K562 (cell line): Measurements from ENCODE around the gene MYO16.

Experiments
- CTBP1 ChIP-seq: fragments of 450-650 bp; IDR thresholded peaks from 2 replicates; pipeline ENCODE4 v1.6.1; 2016; ENCODE audit warnings: borderline replicate concordance
- CTCF ChIP-seq, 3 experiments: IDR thresholded peaks in 2 of 3; conservative IDR thresholded peaks in 1 of 3; 2 replicates each; pipeline ENCODE4 v1.5.1; 2011 to 2012; ENCODE audit warnings: low read length in 3 of 3, mild to moderate bottlenecking in 3 of 3, control low read depth in 2 of 3, improper control_type of control experiment in 1 of 3, inconsistent platforms in 1 of 3, low read depth in 1 of 3, mixed read lengths in 1 of 3, moderate library complexity in 1 of 3; ENCODE audit not compliant: insufficient read depth in 2 of 3
- E2F4 ChIP-seq: sonication (generic); formaldehyde crosslinking; IDR thresholded peaks from 2 replicates; pipeline ENCODE4 v1.8.0; 2022; ENCODE audit warnings: mild to moderate bottlenecking, low read depth, missing genetic modification reagents
- POLR2AphosphoS5 ChIP-seq: IDR thresholded peaks from 2 replicates; pipeline ENCODE4 v1.6.1; 2011; ENCODE audit warnings: mild to moderate bottlenecking, low read depth, low read length, moderate library complexity; ENCODE audit not compliant: control insufficient read depth, insufficient read depth
- THRA ChIP-seq: fragments of 450-650 bp; IDR thresholded peaks from 2 replicates; pipeline ENCODE4 v1.6.1; 2017; ENCODE audit warnings: mild to moderate bottlenecking, moderate library complexity
- ZC3H11A ChIP-seq: IDR thresholded peaks from 2 replicates; pipeline ENCODE4 v1.6.1; 2012; ENCODE audit warnings: low read depth, low read length, improper control_type of control experiment

GRCh38 chr13:109159650-109160309, 530.4 kb downstream of the MYO16 start:
- TF ChIP-seq CTCF (IDR thresholded peaks at IDR 0.05 in 2 of 3, conservative IDR thresholded peaks at IDR 0.05 in 1 of 3; ENCODE audit: insufficient read depth in 2 of 3, low read depth in 1 of 3, low read length in 3 of 3) = no peak
- no peak for TF ChIP-seq E2F4 (CRISPR knock-in tag)
- no peak for TF ChIP-seq POLR2AphosphoS5
- no peak for TF ChIP-seq THRA
- TF ChIP-seq CTBP1 = no peak
- no peak for TF ChIP-seq ZC3H11A
